K562 (cell line): Measurements from ENCODE around the gene WDR46. TPM values are rescaled to one million over a fixed set of nuclear protein-coding genes. Genes with fewer than 3 reads are reported as not detected.

Source experiments
- ARID4B ChIP-seq: sonication (generic); formaldehyde crosslinking; IDR thresholded peaks from 2 replicates; pipeline ENCODE4 v1.8.0; 2022; ENCODE audit warnings: mild to moderate bottlenecking, missing genetic modification reagents
- CEBPB ChIP-seq: fragments of 450-650 bp; IDR thresholded peaks from 2 replicates; pipeline ENCODE4 v1.6.1; 2016; ENCODE audit warnings: missing genetic modification characterization, missing compliant biosample characterization
- CEBPG ChIP-seq, 3 experiments: fragments of 200-800 bp in 1 of 3; sonication (Bioruptor generic) in 1 of 3; sonication (generic) in 1 of 3; formaldehyde crosslinking in 1 of 3; IDR thresholded peaks in 2 of 3; conservative IDR thresholded peaks in 1 of 3; 2 replicates each; pipeline versions ENCODE4 v1.6.1 to v1.8.0; 2016 to 2022; ENCODE audit warnings: missing compliant biosample characterization in 2 of 3, missing genetic modification characterization in 2 of 3, mild to moderate bottlenecking in 1 of 3, missing genetic modification reagents in 1 of 3
- E2F1 ChIP-seq: sonication (generic); formaldehyde crosslinking; IDR thresholded peaks from 2 replicates; pipeline ENCODE4 v1.8.1; 2023; ENCODE audit warnings: mild to moderate bottlenecking, missing genetic modification reagents, moderate library complexity
- GTF2F1 ChIP-seq: IDR thresholded peaks from 2 replicates; pipeline ENCODE4 v1.6.1; 2011; ENCODE audit warnings: low read depth, low read length, improper control_type of control experiment
- HDAC6 ChIP-seq: IDR thresholded peaks from 2 replicates; pipeline ENCODE4 v1.6.1; 2012; ENCODE audit warnings: low read depth, mild to moderate bottlenecking, control low read depth, inconsistent platforms, low read length, moderate library complexity
- HMBOX1 ChIP-seq: sonication (generic); IDR thresholded peaks from 2 replicates; pipeline ENCODE4 v1.6.1; 2016
- KAT8 ChIP-seq: fragments of 450-650 bp; IDR thresholded peaks from 2 replicates; pipeline ENCODE4 v1.6.1; 2016; ENCODE audit warnings: low read depth, mild to moderate bottlenecking
- KLF16 ChIP-seq: IDR thresholded peaks from 2 replicates; pipeline ENCODE4 v1.6.1; 2016; ENCODE audit warnings: antibody characterized with exemption
- PPARD ChIP-seq: fragments of 250-450 bp; sonication (Bioruptor Pico); IDR thresholded peaks from 2 replicates; pipeline ENCODE4 v1.8.0; 2022; ENCODE audit warnings: inconsistent platforms, mild to moderate bottlenecking, moderate library complexity
- SAFB2 ChIP-seq: fragments of 200-400 bp; formaldehyde crosslinking; IDR thresholded peaks from 2 replicates; pipeline ENCODE4 v1.6.1; 2018; ENCODE audit warnings: borderline replicate concordance, low read length, low read depth, moderate library complexity; ENCODE audit not compliant: severe bottlenecking
- SMAD4 ChIP-seq: fragments of 250-450 bp; sonication (Bioruptor Pico); conservative IDR thresholded peaks from 2 replicates; pipeline ENCODE4 v1.8.0; 2021; ENCODE audit warnings: inconsistent platforms, mild to moderate bottlenecking, moderate library complexity
- TOE1 ChIP-seq, 2 experiments: fragments of 450-650 bp in 1 of 2; sonication (generic) in 1 of 2; formaldehyde crosslinking in 1 of 2; IDR thresholded peaks; 2 replicates each; pipeline versions ENCODE4 v1.7.1 to v1.8.0; 2016 to 2022; ENCODE audit warnings: borderline replicate concordance in 2 of 2, mild to moderate bottlenecking in 2 of 2, antibody characterized with exemption in 1 of 2, inconsistent platforms in 1 of 2, low read depth in 1 of 2, missing genetic modification reagents in 1 of 2, moderate library complexity in 1 of 2
- ZBTB12 ChIP-seq: fragments of 250-450 bp; sonication (Bioruptor Pico); IDR thresholded peaks from 2 replicates; pipeline ENCODE4 v1.4.0; 2020
- ZC3H4 ChIP-seq: sonication (generic); formaldehyde crosslinking; IDR thresholded peaks from 2 replicates; pipeline ENCODE4 v1.9.0; 2021; ENCODE audit warnings: missing genetic modification reagents, borderline replicate concordance
- ZNF584 ChIP-seq: fragments of 200-800 bp; sonication (Bioruptor generic); IDR thresholded peaks from 2 replicates; pipeline ENCODE4 v1.6.1; 2016; ENCODE audit warnings: low read depth, mild to moderate bottlenecking, missing genetic modification characterization, missing compliant biosample characterization
- ZNF586 ChIP-seq: fragments of 450-650 bp; formaldehyde crosslinking; conservative IDR thresholded peaks from 2 replicates; pipeline ENCODE4 v1.4.0; 2020; ENCODE audit warnings: mild to moderate bottlenecking, moderate library complexity
- ZNF76 ChIP-seq: fragments of 250-450 bp; sonication (Bioruptor Pico); IDR thresholded peaks from 2 replicates; pipeline ENCODE4 v1.4.0; 2020; ENCODE audit warnings: mild to moderate bottlenecking, moderate library complexity, borderline replicate concordance
- polyA plus RNA-seq, 8 experiments: library from polyadenylated mRNA; depleted of rRNA in 4 of 8; stranded (reverse) in 5 of 8; unstranded in 3 of 8; fragments of >200 nt; fragmentation: Nextera tagmentation in 2 of 8; fragmentation: Illumina TruSeq in 1 of 8; extraction: Ambion mirVana in 2 of 8; extraction: Trizol in 1 of 8; gene quantifications; 2 replicates each; pipeline versions ENCODE4 v1.2.1 to v1.2.3, GENCODE V29; 2011 to 2014; ENCODE audit warnings: inconsistent platforms in 1 of 8, missing spikeins in 1 of 8
- total RNA-seq, 7 experiments: library from RNA; depleted of rRNA in 6 of 7; stranded (reverse); fragments of >200 nt in 6 of 7; fragmentation: Illumina TruSeq in 2 of 7; extraction: Trizol in 2 of 7; gene quantifications; 2 replicates each; pipeline versions ENCODE4 v1.2.1 to v1.2.3, GENCODE V29; 2011 to 2021; ENCODE audit warnings: low replicate concordance in 1 of 7

WDR46 gene
- total and polyA plus RNA-seq, 9 of the 15 experiments (the other 6 are each of a cell fraction or from before 2014, with no cell fraction given), result 8.9 to 146 (median 93.1) TPM

GRCh38 chr6:33276864-33277662, 12.0 kb downstream of the WDR46 start, which contains the start of gene B3GALT4 (continued):
- no peak for TF ChIP-seq KAT8
- no peak; the same call in 1 of the 2 replicates for TF ChIP-seq ZC3H4 (CRISPR knock-in tag)
- 0 out of 2 replicates have a peak, but pooled peaks have one; percentile 8 for TF ChIP-seq HDAC6
- TF ChIP-seq KLF16, result peak; percentile 26; the same call in 1 of the 2 replicates
- TF ChIP-seq GTF2F1, result no peak
- peak; percentile 94 for TF ChIP-seq ARID4B (CRISPR knock-in tag)
- peak; percentile 33; the same call in 1 of the 2 replicates for TF ChIP-seq E2F1 (CRISPR knock-in tag)
- no peak; the same call in 1 of the 2 replicates for TF ChIP-seq TOE1 (IDR thresholded peaks at IDR 0.05; ENCODE audit: borderline replicate concordance)
- TF ChIP-seq TOE1 (CRISPR knock-in tag; IDR thresholded peaks at IDR 0.05; ENCODE audit: borderline replicate concordance, low read depth), result peak; percentile 59; the same call in 1 of the 2 replicates
- TF ChIP-seq ZNF76 (CRISPR knock-in tag), result 0 out of 2 replicates have a peak, but pooled peaks have one; percentile 55
- TF ChIP-seq PPARD, result no peak
- no peak for TF ChIP-seq ZNF584 (CRISPR knock-in tag)
- TF ChIP-seq HMBOX1, result peak; percentile 70
- TF ChIP-seq CEBPB (tag), result no peak
- peak; percentile 95 for TF ChIP-seq SMAD4
- TF ChIP-seq CEBPG (CRISPR knock-in tag; IDR thresholded peaks at IDR 0.05), result no peak
- no peak for TF ChIP-seq CEBPG (tag; conservative IDR thresholded peaks at IDR 0.05 in 1 of 2, IDR thresholded peaks at IDR 0.05 in 1 of 2)
- no peak for TF ChIP-seq SAFB2
- no peak for TF ChIP-seq ZBTB12 (CRISPR knock-in tag)
- peak; percentile 90 for TF ChIP-seq ZNF586
